K562 (cell line): ENCODE measurements around the gene PLA2G3. TPM values are rescaled to one million over a fixed set of nuclear protein-coding genes. Genes with fewer than 3 reads are reported as not detected.
A peak's percentile ranks its signal among the peaks of the same experiment; 100 is the strongest.

Experiments used
- CBX3 ChIP-seq, 2 experiments: IDR thresholded peaks; 1 replicate in 1 of 2; 2 replicates in 1 of 2; pipeline ENCODE4 v1.6.1; 2012; ENCODE audit warnings: inconsistent platforms in 2 of 2, low read length in 2 of 2, borderline replicate concordance in 1 of 2, control low read depth in 1 of 2
- CREB3L1 ChIP-seq: fragments of 450-650 bp; IDR thresholded peaks from 2 replicates; pipeline ENCODE4 v1.6.1; 2014; ENCODE audit warnings: low read depth, mild to moderate bottlenecking, moderate library complexity, borderline replicate concordance
- E2F8 ChIP-seq: fragments of 450-650 bp; IDR thresholded peaks from 2 replicates; pipeline ENCODE4 v1.7.1; 2018; ENCODE audit warnings: mild to moderate bottlenecking, low read depth; ENCODE audit not compliant: partially characterized antibody
- ELF1 ChIP-seq: fragments of 200-800 bp; sonication (Bioruptor generic); IDR thresholded peaks from 2 replicates; pipeline ENCODE4 v1.6.1; 2016; ENCODE audit warnings: missing genetic modification characterization, missing compliant biosample characterization
- HMGN3 ChIP-seq: IDR thresholded peaks from 2 replicates; pipeline ENCODE4 v1.6.1; 2011; ENCODE audit warnings: borderline replicate concordance, low read depth, mild to moderate bottlenecking, mixed read lengths, low read length; ENCODE audit not compliant: insufficient read length; ENCODE audit errors: extremely low read depth
- KLF16 ChIP-seq: IDR thresholded peaks from 2 replicates; pipeline ENCODE4 v1.6.1; 2016; ENCODE audit warnings: antibody characterized with exemption
- MITF ChIP-seq: IDR thresholded peaks from 2 replicates; pipeline ENCODE4 v1.6.1; 2014; ENCODE audit warnings: antibody characterized with exemption
- NFXL1 ChIP-seq: fragments of 450-650 bp; formaldehyde crosslinking; IDR thresholded peaks from 2 replicates; pipeline ENCODE4 v1.4.0; 2021; ENCODE audit warnings: mild to moderate bottlenecking
- SRSF9 ChIP-seq: fragments of 200-400 bp; formaldehyde crosslinking; IDR thresholded peaks from 2 replicates; pipeline ENCODE4 v1.6.1; 2017; ENCODE audit warnings: low read depth, low read length, borderline replicate concordance
- TOE1 ChIP-seq, 2 experiments: fragments of 450-650 bp in 1 of 2; sonication (generic) in 1 of 2; formaldehyde crosslinking in 1 of 2; IDR thresholded peaks; 2 replicates each; pipeline versions ENCODE4 v1.7.1 to v1.8.0; 2016 to 2022; ENCODE audit warnings: borderline replicate concordance in 2 of 2, mild to moderate bottlenecking in 2 of 2, antibody characterized with exemption in 1 of 2, inconsistent platforms in 1 of 2, low read depth in 1 of 2, missing genetic modification reagents in 1 of 2, moderate library complexity in 1 of 2
- ZFP30 ChIP-seq: fragments of 250-450 bp; sonication (Bioruptor Pico); IDR thresholded peaks from 2 replicates; pipeline ENCODE4 v1.8.0; 2022; ENCODE audit warnings: moderate library complexity, mild to moderate bottlenecking, inconsistent platforms, borderline replicate concordance
- ZNF224 ChIP-seq: sonication (generic); formaldehyde crosslinking; IDR thresholded peaks from 2 replicates; pipeline ENCODE4 v1.8.0; 2022; ENCODE audit warnings: mild to moderate bottlenecking, missing genetic modification reagents
- polyA plus RNA-seq, 8 experiments: library from polyadenylated mRNA; depleted of rRNA in 4 of 8; stranded (reverse) in 5 of 8; unstranded in 3 of 8; fragments of >200 nt; fragmentation: Nextera tagmentation in 2 of 8; fragmentation: Illumina TruSeq in 1 of 8; extraction: Ambion mirVana in 2 of 8; extraction: Trizol in 1 of 8; gene quantifications; 2 replicates each; pipeline versions ENCODE4 v1.2.1 to v1.2.3, GENCODE V29; 2011 to 2014; ENCODE audit warnings: inconsistent platforms in 1 of 8, missing spikeins in 1 of 8
- total RNA-seq, 7 experiments: library from RNA; depleted of rRNA in 6 of 7; stranded (reverse); fragments of >200 nt in 6 of 7; fragmentation: Illumina TruSeq in 2 of 7; extraction: Trizol in 2 of 7; gene quantifications; 2 replicates each; pipeline versions ENCODE4 v1.2.1 to v1.2.3, GENCODE V29; 2011 to 2021; ENCODE audit warnings: low replicate concordance in 1 of 7

The PLA2G3 gene
- total and polyA plus RNA-seq, 9 of the 15 experiments (the other 6 are each of a cell fraction or from before 2014, with no cell fraction given): 0.18 to 1.4 (median 0.64) TPM

GRCh38 chr22:31104869-31105268, 35.4 kb downstream of the PLA2G3 start (continued):
- TF ChIP-seq E2F8: no peak
- TF ChIP-seq CREB3L1: no peak
- no peak for TF ChIP-seq TOE1 (IDR thresholded peaks at IDR 0.05; ENCODE audit: borderline replicate concordance)
- no peak for TF ChIP-seq TOE1 (CRISPR knock-in tag; IDR thresholded peaks at IDR 0.05; ENCODE audit: borderline replicate concordance, low read depth)
- TF ChIP-seq ZFP30: no peak
- TF ChIP-seq NFXL1: no peak
- no peak for TF ChIP-seq KLF16
- no peak for TF ChIP-seq ELF1 (tag)
- no peak for TF ChIP-seq ZNF224 (CRISPR knock-in tag)
- TF ChIP-seq HMGN3: peak; percentile 22
- TF ChIP-seq CBX3 (IDR thresholded peaks at IDR 0.05; ENCODE audit: borderline replicate concordance in 1 of 2, low read length in 2 of 2): no peak
- no peak for TF ChIP-seq MITF
- no peak for TF ChIP-seq SRSF9
- TF ChIP-seq, all 486 proteins: peak for 3
